Measurements from ENCODE around the gene C4A. TPM values are rescaled to one million over a fixed set of nuclear protein-coding genes. Genes with fewer than 3 reads are reported as not detected.

C4A gene
- total and polyA plus RNA-seq, 2 of the 8 experiments (the other 6 are each of a cell fraction or from before 2014, with no cell fraction given) = 0.62 to 2.4 TPM

GRCh38 chr6:31947864-31948263, 34.0 kb upstream of the C4A start:
- no peak overlapping the region for H3K27ac ChIP-seq (ENCODE audit: low read depth, low read length)
- H2AFZ ChIP-seq (ENCODE audit: low read length) = no peak overlapping the region
- no peaks in the 10 kb centered on the region for H3K79me2 ChIP-seq (ENCODE audit: control insufficient read depth in 1 of 2, insufficient read depth in 2 of 2, low read length in 2 of 2)
- H3K14ac ChIP-seq (ENCODE audit: insufficient read length) = no peak overlapping the region
- H3K79me1 ChIP-seq (ENCODE audit: low read depth, low read length) = no peaks in the 10 kb centered on the region
- H2BK120ac ChIP-seq (replicated peaks; ENCODE audit: low read depth, low read length) = no peak overlapping the region
- H4K5ac ChIP-seq (ENCODE audit: insufficient read length, low read depth, low read length) = no peak overlapping the region
- FAIRE-seq (no peak), DNase-seq (ENCODE audit: low read depth in 1 of 2, low spot score in 2 of 2) (no peak)
- H2BK20ac ChIP-seq (ENCODE audit: low read length) = no peak overlapping the region
- H2BK5ac ChIP-seq (ENCODE audit: low read depth, low read length) = no peak overlapping the region
- peaks cover 7 to 16% (median 13%) of the 10 kb centered on the region in 4 experiments; a peak in 7 of 8 replicates for H3K36me3 ChIP-seq (ENCODE audit: control insufficient read depth in 2 of 4, insufficient read depth in 4 of 4, low read length in 3 of 4)
- H3K27me3 ChIP-seq (replicated peaks in 1 of 4; ENCODE audit: control insufficient read depth in 3 of 4, extremely low read depth in 1 of 4, insufficient read depth in 3 of 4, low read length in 3 of 4) = peaks cover 0 to 5% (median 2%) of the 10 kb centered on the region in 4 experiments; a peak in 3 of 7 replicates
- H3K4ac ChIP-seq (replicated peaks; ENCODE audit: insufficient read length, low read depth, low read length) = no peak overlapping the region
- no peak overlapping the region for H3K4me2 ChIP-seq (ENCODE audit: insufficient read depth in 1 of 2, low read depth in 2 of 2, low read length in 2 of 2)
- H4K20me1 ChIP-seq (replicated peaks in 1 of 2; ENCODE audit: control insufficient read depth in 1 of 2, insufficient read depth in 2 of 2, low read length in 2 of 2) = no peaks in the 10 kb centered on the region
- peaks cover 0 to 2% (median 0%) of the 10 kb centered on the region in 4 experiments; a peak in 1 of 7 replicates for H3K4me1 ChIP-seq (replicated peaks in 1 of 4; ENCODE audit: control insufficient read depth in 3 of 4, insufficient read depth in 4 of 4, low read length in 3 of 4)
- H3K9ac ChIP-seq (replicated peaks in 1 of 4; ENCODE audit: extremely low read depth in 1 of 4, low read depth in 3 of 4, low read length in 3 of 4) = no peak overlapping the region
- H3K23ac ChIP-seq (ENCODE audit: insufficient read length) = no peak overlapping the region
- no peak overlapping the region for H3K56ac ChIP-seq (replicated peaks; ENCODE audit: insufficient read length, low read depth, low read length)
- H2AK5ac ChIP-seq (ENCODE audit: low read depth, low read length) = no peak overlapping the region
- no peaks in the 10 kb centered on the region for H3K23me2 ChIP-seq (ENCODE audit: low read depth, low read length)
- ChIA-PET CTCF (ENCODE audit: partially characterized antibody) (no interaction called here), POLR2A (ENCODE audit: partially characterized antibody) (interaction anchor here (0.7 to 16.4 kb wide), 8 partner anchors 7 to 151 kb away, joined by 3 to 279 read pairs (median 4); partner anchors contain the start of genes DXO, NELFE and SKIC2)
- H3K9me3 ChIP-seq (ENCODE audit: insufficient read depth in 2 of 2, low read depth in 1 of 2, low read length in 1 of 2) = no peaks in the 10 kb centered on the region
- 96% methylated on average over 4 of the region's 4 CpGs; no CpG with 5 or more reads in 1 of the 2 experiments for WGBS, 2 experiments (ENCODE audit: extremely low coverage in 1 of 2, insufficient coverage in 1 of 2, insufficient read length in 1 of 2, insufficient replicate concordance in 2 of 2, low coverage in 1 of 2, low lambda C conversion rate in 2 of 2, missing lambda C conversion rate in 1 of 2)
- no peak overlapping the region for H2BK15ac ChIP-seq (ENCODE audit: low read length)
- no peak overlapping the region for H2BK12ac ChIP-seq (ENCODE audit: low read depth, low read length)
- H4K91ac ChIP-seq (replicated peaks; ENCODE audit: insufficient read length, low read length) = no peak overlapping the region
- no peak overlapping the region for H3K4me3 ChIP-seq (ENCODE audit: extremely low read depth in 1 of 4, insufficient read depth in 2 of 4, low read depth in 3 of 4, low read length in 4 of 4)
- H3K18ac ChIP-seq (ENCODE audit: extremely low read depth, low read length) = no peak overlapping the region
- no peak overlapping the region for H4K8ac ChIP-seq (ENCODE audit: extremely low read depth, insufficient read depth, low read length)
- no peak for TF ChIP-seq GTF2F1 (IDR thresholded peaks at IDR 0.05; ENCODE audit: borderline replicate concordance, low read depth, low read length)
- TF ChIP-seq POLR2AphosphoS5 (IDR thresholded peaks at IDR 0.05; ENCODE audit: low read depth, low read length) = no peak
- TF ChIP-seq HDAC6 (IDR thresholded peaks at IDR 0.05; ENCODE audit: low read depth, low read length) = no peak
- no peak for TF ChIP-seq RXRA (IDR thresholded peaks at IDR 0.05; ENCODE audit: insufficient read depth, low read depth, low read length)
- no peak for TF ChIP-seq YY1 (IDR thresholded peaks at IDR 0.05; ENCODE audit: low read depth, low read length)
- TF ChIP-seq ATF3 (IDR thresholded peaks at IDR 0.05; ENCODE audit: insufficient read depth, low read depth, low read length) = no peak
- TF ChIP-seq TEAD4 (IDR thresholded peaks at IDR 0.05; ENCODE audit: low read depth, low read length) = no peak
- TF ChIP-seq NRF1 (IDR thresholded peaks at IDR 0.05; ENCODE audit: low read depth, low read length) = no peak
- TF ChIP-seq POLR2A (IDR thresholded peaks at IDR 0.05; ENCODE audit: control extremely low read depth in 1 of 2, low read depth in 2 of 2, low read length in 2 of 2) = no peak
- TF ChIP-seq SIX5 (IDR thresholded peaks at IDR 0.05; ENCODE audit: low read depth, low read length) = no peak
- TF ChIP-seq BRCA1 (IDR thresholded peaks at IDR 0.05; ENCODE audit: low read depth, low read length) = no peak
- TF ChIP-seq CHD2 (IDR thresholded peaks at IDR 0.05; ENCODE audit: low read length) = no peak
- no peak for TF ChIP-seq POU5F1 (IDR thresholded peaks at IDR 0.05; ENCODE audit: low read depth, low read length)
- no peak for TF ChIP-seq SIN3A (conservative IDR thresholded peaks at IDR 0.05 in 1 of 2, IDR thresholded peaks at IDR 0.05 in 1 of 2; ENCODE audit: low read depth in 1 of 2, low read length in 2 of 2)
- TF ChIP-seq MAX (IDR thresholded peaks at IDR 0.05) = no peak

Measured in H1 (cell line).